Osteocyte (in vitro differentiated cells): ENCODE measurements around the gene AAMP. TPM values are rescaled to one million over a fixed set of nuclear protein-coding genes. Genes with fewer than 3 reads are reported as not detected.

ENCODE experiments used
- DNase-seq: peaks from one replicate; pipeline ENCODE4 v3.0.0; 2021; ENCODE audit warnings: mixed read lengths; ENCODE audit not compliant: unreplicated experiment; ENCODE audit errors: extremely low spot score
- H3K27ac Mint-ChIP-seq: one replicate; pipeline ENCODE4 v1.8.0; 2021; ENCODE audit warnings: mild to moderate bottlenecking, mixed read lengths; ENCODE audit not compliant: unreplicated experiment
- H3K27me3 Mint-ChIP-seq: one replicate; pipeline ENCODE4 v1.8.0; 2021; ENCODE audit warnings: mixed read lengths; ENCODE audit not compliant: unreplicated experiment
- H3K36me3 Mint-ChIP-seq: one replicate; pipeline ENCODE4 v1.8.0; 2021; ENCODE audit warnings: mixed read lengths; ENCODE audit not compliant: unreplicated experiment
- H3K4me1 Mint-ChIP-seq: one replicate; pipeline ENCODE4 v1.8.0; 2021; ENCODE audit warnings: mixed read lengths; ENCODE audit not compliant: unreplicated experiment
- H3K4me3 Mint-ChIP-seq: one replicate; pipeline ENCODE4 v1.8.0; 2021; ENCODE audit warnings: mild to moderate bottlenecking, moderate library complexity, mixed read lengths; ENCODE audit not compliant: unreplicated experiment
- H3K9me3 Mint-ChIP-seq: one replicate; pipeline ENCODE4 v1.8.0; 2021; ENCODE audit warnings: mixed read lengths; ENCODE audit not compliant: unreplicated experiment
- total RNA-seq: library from RNA; stranded (reverse); gene quantifications from 2 replicates; pipeline ENCODE4 v1.2.1, GENCODE V29; 2021
- TF ChIP-seq, protein P1 (sequence below): fragments of 200-600 bp; sonication (generic); IDR thresholded peaks from 2 replicates; pipeline ENCODE4 v1.5.0; 2021; ENCODE audit warnings: antibody characterized with exemption, mild to moderate bottlenecking, moderate library complexity

The AAMP gene
- total RNA-seq, 1 donor from 2014 or later = 62.9 TPM

DNA sequence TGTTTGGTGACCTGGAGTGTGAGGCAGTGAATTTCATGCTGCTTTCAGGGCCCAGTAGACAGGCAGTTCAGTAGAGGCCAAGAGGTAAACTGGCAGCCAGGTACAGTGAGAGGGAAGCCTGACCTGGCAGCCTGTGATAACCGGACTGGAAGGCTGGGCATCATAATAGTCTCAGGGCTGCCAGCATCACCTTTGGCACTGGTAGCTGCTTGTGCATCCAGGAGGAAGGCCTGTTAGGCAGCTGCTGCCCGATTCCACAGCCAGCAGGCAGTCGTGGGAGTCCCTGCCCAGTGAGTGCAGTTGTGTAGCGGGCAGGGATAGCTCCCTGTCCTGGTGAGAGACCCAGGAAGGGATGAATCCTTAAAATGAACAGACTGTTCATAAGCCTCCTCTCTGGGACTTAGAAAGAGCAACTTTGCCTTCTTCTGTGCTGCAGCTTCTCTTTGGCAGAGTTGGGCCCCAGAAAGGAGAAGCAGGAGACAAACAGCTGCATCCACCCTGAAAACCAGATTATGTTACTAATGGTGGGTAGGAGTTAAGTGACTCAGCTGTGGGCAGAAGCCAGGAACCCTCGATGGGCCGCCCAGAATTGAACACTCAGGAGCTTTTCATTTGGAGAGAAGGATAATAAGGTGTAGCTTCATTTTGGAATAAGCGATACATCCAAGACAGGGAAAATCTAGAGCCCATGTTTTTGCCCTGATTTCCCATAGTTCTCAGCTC is 17.3 kb downstream of the AAMP start:
- TF ChIP-seq, protein P1, sequence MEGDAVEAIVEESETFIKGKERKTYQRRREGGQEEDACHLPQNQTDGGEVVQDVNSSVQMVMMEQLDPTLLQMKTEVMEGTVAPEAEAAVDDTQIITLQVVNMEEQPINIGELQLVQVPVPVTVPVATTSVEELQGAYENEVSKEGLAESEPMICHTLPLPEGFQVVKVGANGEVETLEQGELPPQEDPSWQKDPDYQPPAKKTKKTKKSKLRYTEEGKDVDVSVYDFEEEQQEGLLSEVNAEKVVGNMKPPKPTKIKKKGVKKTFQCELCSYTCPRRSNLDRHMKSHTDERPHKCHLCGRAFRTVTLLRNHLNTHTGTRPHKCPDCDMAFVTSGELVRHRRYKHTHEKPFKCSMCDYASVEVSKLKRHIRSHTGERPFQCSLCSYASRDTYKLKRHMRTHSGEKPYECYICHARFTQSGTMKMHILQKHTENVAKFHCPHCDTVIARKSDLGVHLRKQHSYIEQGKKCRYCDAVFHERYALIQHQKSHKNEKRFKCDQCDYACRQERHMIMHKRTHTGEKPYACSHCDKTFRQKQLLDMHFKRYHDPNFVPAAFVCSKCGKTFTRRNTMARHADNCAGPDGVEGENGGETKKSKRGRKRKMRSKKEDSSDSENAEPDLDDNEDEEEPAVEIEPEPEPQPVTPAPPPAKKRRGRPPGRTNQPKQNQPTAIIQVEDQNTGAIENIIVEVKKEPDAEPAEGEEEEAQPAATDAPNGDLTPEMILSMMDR = no peak
- no peak overlapping the region for H3K27ac Mint-ChIP-seq
- no peaks in the 10 kb centered on the region for H3K4me1 Mint-ChIP-seq
- H3K27me3 Mint-ChIP-seq = no peaks in the 10 kb centered on the region
- no peak for DNase-seq
- H3K36me3 Mint-ChIP-seq = peaks cover 59% of the 10 kb centered on the region
- no peaks in the 10 kb centered on the region for H3K9me3 Mint-ChIP-seq
- no peak overlapping the region for H3K4me3 Mint-ChIP-seq

DNA sequence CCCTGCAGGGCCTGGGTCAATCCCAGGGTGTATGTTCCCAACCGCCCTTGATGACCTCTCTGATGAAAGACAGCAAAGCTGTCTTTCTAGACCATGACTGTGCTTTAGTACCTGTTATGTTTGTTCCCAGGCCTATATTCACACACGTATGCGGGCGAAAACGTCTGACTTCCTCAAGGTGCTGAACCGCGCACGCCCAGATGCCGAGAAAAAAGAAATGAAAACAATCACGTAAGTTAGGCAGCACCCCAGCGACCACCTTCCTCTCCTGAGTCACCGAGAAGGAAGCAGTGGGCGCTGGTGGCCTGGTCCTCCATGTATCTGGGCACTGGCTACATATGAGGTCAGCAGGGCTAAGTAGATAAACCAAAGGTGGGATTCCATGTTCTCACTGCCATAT is 20.2 kb downstream of the AAMP start:
- H3K36me3 Mint-ChIP-seq = peaks cover 64% of the 10 kb centered on the region
- peak overlapping the region; percentile 23 for H3K27ac Mint-ChIP-seq
- no peak overlapping the region for H3K4me3 Mint-ChIP-seq
- TF ChIP-seq, protein P1 = no peak
- H3K4me1 Mint-ChIP-seq = peaks cover 2% of the 10 kb centered on the region
- H3K27me3 Mint-ChIP-seq = no peaks in the 10 kb centered on the region
- no peak for DNase-seq
- no peaks in the 10 kb centered on the region for H3K9me3 Mint-ChIP-seq

DNA sequence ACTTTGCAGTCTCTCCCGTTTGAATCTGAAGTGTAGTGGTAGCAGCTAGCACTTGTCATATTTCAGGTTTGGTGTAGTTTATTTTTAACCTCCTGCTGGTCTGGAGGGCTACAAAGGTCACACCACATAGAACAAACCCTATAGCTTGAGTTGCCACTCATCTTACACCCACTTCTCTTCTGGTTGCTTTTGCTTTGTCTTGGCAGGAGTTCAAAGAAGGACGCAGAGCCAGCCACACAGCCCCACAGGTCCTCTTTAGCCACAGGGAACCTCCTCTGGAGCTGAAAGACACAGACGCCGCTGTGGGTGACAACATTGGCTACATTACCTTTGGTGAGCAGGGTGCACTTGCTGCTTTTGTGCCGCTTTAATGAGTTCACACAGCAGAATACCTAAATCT is 24.7 kb downstream of the AAMP start:
- TF ChIP-seq, protein P1 = no peak
- Mint-ChIP-seq H3K27me3 (no peaks in the 10 kb centered on the region), H3K36me3 (peaks cover 67% of the 10 kb centered on the region), H3K4me1 (peaks cover 2% of the 10 kb centered on the region), H3K4me3 (no peak overlapping the region), H3K9me3 (no peaks in the 10 kb centered on the region), H3K27ac (no peak overlapping the region)
- DNase-seq = no peak

DNA sequence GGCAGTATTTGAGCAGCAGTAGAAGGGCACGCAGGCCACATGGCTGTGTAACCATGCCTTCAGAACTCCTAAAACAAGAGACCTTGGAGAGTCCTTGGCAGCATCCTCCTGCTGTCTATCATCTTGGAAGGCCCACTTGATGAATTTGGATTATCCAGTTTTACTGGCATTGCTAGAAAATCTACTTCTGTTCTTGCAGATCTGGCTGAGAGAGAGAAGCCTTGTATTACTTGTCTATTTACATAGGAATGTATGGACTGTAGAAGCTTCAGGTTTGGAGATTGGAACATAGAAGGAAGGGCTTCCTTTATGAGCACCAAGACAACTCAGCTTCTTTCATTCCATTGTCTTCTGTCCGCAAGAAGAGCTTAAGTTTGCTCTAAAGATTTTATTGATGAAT is 25.3 kb downstream of the AAMP start:
- Mint-ChIP-seq H3K36me3 (peaks cover 63% of the 10 kb centered on the region), H3K4me1 (peaks cover 2% of the 10 kb centered on the region), H3K4me3 (no peak overlapping the region), H3K9me3 (no peaks in the 10 kb centered on the region), H3K27me3 (no peaks in the 10 kb centered on the region), H3K27ac (peak overlapping the region; percentile 28)
- no peak for DNase-seq
- TF ChIP-seq, protein P1 = no peak

DNA sequence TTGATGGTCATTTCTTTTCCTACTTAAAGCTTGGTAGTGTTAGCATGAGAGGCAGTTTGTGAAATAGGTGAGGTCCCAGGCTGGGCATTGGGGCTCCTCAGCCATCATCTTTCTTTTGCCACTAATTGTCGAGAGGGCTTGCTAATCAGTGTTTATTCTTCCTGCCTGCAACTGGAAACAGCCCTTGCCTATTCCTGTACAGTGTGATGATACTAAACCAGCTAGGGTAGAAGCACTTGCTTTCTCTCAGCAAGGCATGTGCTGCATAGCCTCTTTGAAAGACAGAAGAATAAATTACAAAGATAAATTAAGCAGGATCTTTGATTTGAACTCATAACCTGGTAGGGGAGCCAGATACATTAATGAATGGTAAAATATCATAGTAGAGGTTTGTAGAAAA is 25.7 kb downstream of the AAMP start:
- Mint-ChIP-seq H3K27me3 (no peaks in the 10 kb centered on the region), H3K9me3 (no peaks in the 10 kb centered on the region), H3K4me3 (no peak overlapping the region), H3K4me1 (peaks cover 2% of the 10 kb centered on the region), H3K27ac (peak overlapping the region; percentile 28), H3K36me3 (peaks cover 61% of the 10 kb centered on the region)
- no peak for DNase-seq
- TF ChIP-seq, protein P1 = no peak
